Head of caudate nucleus (tissue), 42 donors: Measurements from ENCODE around the gene TRIM50.
"Not testable (repeated sequence)": the region's sequence is repeated elsewhere in the genome, so short reads cannot be mapped to it uniquely, and the experiment has no call there.

ENCODE experiments used
- DNase-seq, 42 donors: peaks; one replicate each; pipeline versions ENCODE4 v3.0.0 to v3.0.0-alpha.2; 2020 to 2021; ENCODE audit warnings: mixed read lengths in 7 of 42
- intact Hi-C: fragments of 100-400 bp; cut with DNase I; formaldehyde crosslinking; loops from one replicate; pipeline ENCODE4 v1.15.0; 2022

Gene TRIM50

GRCh38 chr7:73320009-73320408, 7.9 kb downstream of the TRIM50 start:
- intact Hi-C loops, DNase-seq: not testable (repeated sequence)

GRCh38 chr7:73319541-73319940, 8.3 kb downstream of the TRIM50 start:
- intact Hi-C loops, DNase-seq: not testable (repeated sequence)

- DNase-seq, intact Hi-C loops: not testable (repeated sequence)
These were observed 9.2 kb downstream of the TRIM50 start for GRCh38 chr7:73318656-73319204.

- no peak for DNase-seq
- intact Hi-C loops, result no loop called here
These were observed 11.4 kb downstream of the TRIM50 start for GRCh38 chr7:73316521-73316920.

- intact Hi-C loops, result no loop called here
- no peak for DNase-seq
These were observed 13.6 kb downstream of the TRIM50 start for GRCh38 chr7:73314271-73314670.

GRCh38 chr7:73313521-73313906, 14.4 kb downstream of the TRIM50 start:
- intact Hi-C loops, result no loop called here

GRCh38 chr7:73312831-73313520, 14.9 kb downstream of the TRIM50 start:
- intact Hi-C loops, result no loop called here

More at GRCh38 chr7:73313521-73313906, 14.4 kb downstream of the TRIM50 start:
- no peak for DNase-seq

GRCh38 chr7:73311421-73311820, 16.5 kb downstream of the TRIM50 start:
- intact Hi-C loops, result not testable (repeated sequence)

More at GRCh38 chr7:73312831-73313520, 14.9 kb downstream of the TRIM50 start:
- peak in 1 of 42 donors; percentile 31 for DNase-seq

GRCh38 chr7:73308665-73309214, 19.1 kb downstream of the TRIM50 start, which contains the start of gene NSUN5:
Gene NSUN5 (minus strand): TSS chr7:73308826. CDS start chr7:73308790, 36 bp downstream.
- DNase-seq, result peak; percentile 70 to 93 (median 86)
- intact Hi-C loops, result no loop called here

More at GRCh38 chr7:73311421-73311820, 16.5 kb downstream of the TRIM50 start:
- not testable (repeated sequence) for DNase-seq

GRCh38 chr7:73308074-73308664, 19.7 kb downstream of the TRIM50 start:
- intact Hi-C loops, result no loop called here
- peak in 6 of 42 donors; percentile 5 to 44 (median 11) for DNase-seq

GRCh38 chr7:73307436-73307835, 20.4 kb downstream of the TRIM50 start:
- peak in 1 of 42 donors; percentile 11 for DNase-seq
- intact Hi-C loops, result no loop called here

GRCh38 chr7:73304612-73305387, 23.1 kb downstream of the TRIM50 start:
- DNase-seq, intact Hi-C loops: not testable (repeated sequence)

- no peak for DNase-seq
- intact Hi-C loops, result no loop called here
These were observed 23.8 kb downstream of the TRIM50 start for GRCh38 chr7:73304071-73304470.

- intact Hi-C loops, result no loop called here
- DNase-seq, result no peak
These were observed 24.3 kb downstream of the TRIM50 start for GRCh38 chr7:73303546-73303945.

GRCh38 chr7:73302846-73303245, 25.0 kb downstream of the TRIM50 start:
- DNase-seq, intact Hi-C loops: not testable (repeated sequence)

GRCh38 chr7:73301108-73301507, 26.8 kb downstream of the TRIM50 start:
- DNase-seq, intact Hi-C loops: not testable (repeated sequence)

GRCh38 chr7:73299812-73300211, 28.1 kb downstream of the TRIM50 start:
- intact Hi-C loops, result not testable (repeated sequence)
- DNase-seq, result peak in 2 of 42 donors; percentile 16 to 31

GRCh38 chr7:73297706-73298105, 30.2 kb downstream of the TRIM50 start:
- DNase-seq, result peak in 1 of 42 donors; percentile 13
- intact Hi-C loops, result not testable (repeated sequence)

- intact Hi-C loops, DNase-seq: not testable (repeated sequence)
These were observed 30.6 kb downstream of the TRIM50 start for GRCh38 chr7:73297235-73297634.
